Breast epithelium (tissue), 4 donors: ENCODE data around the gene C1QC. TPM values are rescaled to one million over a fixed set of nuclear protein-coding genes. Genes with fewer than 3 reads are reported as not detected.

Experiments
- DNase-seq, 2 donors: peaks; one replicate each; pipeline ENCODE4 v3.0.0-alpha.2; 2019; ENCODE audit warnings: low spot score in 2 of 2
- H3K27ac ChIP-seq, 2 donors: fragments of 200-600 bp; sonication (generic) in 1 of 2; one replicate each; pipeline ENCODE4 v1.5.1; 2016 to 2019; ENCODE audit warnings: mild to moderate bottlenecking in 1 of 2
- H3K27me3 ChIP-seq, 2 donors: fragments of 200-600 bp; sonication (generic) in 1 of 2; one replicate each; pipeline versions ENCODE4 v1.5.1 to v1.6.0; 2017 to 2019; ENCODE audit warnings: control low read depth in 1 of 2, mild to moderate bottlenecking in 1 of 2
- H3K36me3 ChIP-seq: fragments of 200-600 bp; one replicate; pipeline ENCODE4 v1.5.1; 2019
- H3K4me1 ChIP-seq, 2 donors: fragments of 200-600 bp; sonication (generic); one replicate each; pipeline ENCODE4 v1.5.1; 2016 to 2019; ENCODE audit warnings: control low read depth in 1 of 2
- H3K4me3 ChIP-seq, 3 donors: fragments of 200-600 bp; sonication (generic); 1 replicate in 2 of 3; 2 replicates in 1 of 3; pipeline ENCODE4 v1.5.1; 2016 to 2019; ENCODE audit warnings: mild to moderate bottlenecking in 3 of 3, moderate library complexity in 2 of 3
- H3K9me3 ChIP-seq, 2 donors: fragments of 200-600 bp; sonication (generic) in 1 of 2; one replicate each; pipeline ENCODE4 v1.5.1; 2016 to 2019; ENCODE audit warnings: control low read depth in 1 of 2
- CTCF ChIP-seq, 3 donors: fragments of 450-650 bp; IDR thresholded peaks; one replicate each; pipeline ENCODE4 v1.5.1; 2016 to 2017; ENCODE audit warnings: antibody characterized with exemption in 3 of 3, mild to moderate bottlenecking in 3 of 3, moderate library complexity in 3 of 3
- POLR2A ChIP-seq: fragments of 450-650 bp; IDR thresholded peaks from one replicate; pipeline ENCODE4 v1.6.1; 2016; ENCODE audit warnings: antibody characterized with exemption, mild to moderate bottlenecking, moderate library complexity
- POLR2AphosphoS5 ChIP-seq, 3 donors: sonication (generic); formaldehyde crosslinking; IDR thresholded peaks; one replicate each; pipeline ENCODE4 v1.6.1; 2017; ENCODE audit warnings: antibody characterized with exemption in 3 of 3
- intact Hi-C: fragments of 100-400 bp; cut with DNase I; formaldehyde crosslinking; loops from one replicate; pipeline ENCODE4 v1.15.1; 2023; ENCODE audit warnings: low total_unique reads
- total RNA-seq, 3 donors: library from RNA; depleted of rRNA; stranded (reverse); fragments of >200 nt; gene quantifications; one replicate each; pipeline ENCODE4 v1.1.0, GENCODE V29; 2016

Gene C1QC
- total RNA-seq, 3 donors from 2014 or later = 76.4 to 385 (median 113) TPM

- Histone ChIP-seq H3K4me3 (no peak overlapping the region), H3K36me3 (no peaks in the 10 kb centered on the region), H3K9me3 (no peaks in the 10 kb centered on the region), H3K4me1 (no peaks in the 10 kb centered on the region), H3K27me3 (peaks cover 0 to 88% of the 10 kb centered on the region in 2 donors), H3K27ac (no peak overlapping the region)
- TF ChIP-seq CTCF (IDR thresholded peaks at IDR 0.05) (no peak), POLR2AphosphoS5 (IDR thresholded peaks at IDR 0.05) (no peak), POLR2A (no peak)
- intact Hi-C loops = no loop called here
- no peak for DNase-seq
Measured at GRCh38 chr1:22616571-22616970, 26.9 kb upstream of the C1QC start.

- no peaks in the 10 kb centered on the region for H3K9me3 ChIP-seq
- no peaks in the 10 kb centered on the region for H3K36me3 ChIP-seq
- no peak for DNase-seq
- peaks cover 0 to 83% of the 10 kb centered on the region in 2 donors for H3K27me3 ChIP-seq
- TF ChIP-seq POLR2A = no peak
- no peak for TF ChIP-seq POLR2AphosphoS5 (IDR thresholded peaks at IDR 0.05)
- no peak for TF ChIP-seq CTCF (IDR thresholded peaks at IDR 0.05)
- H3K27ac ChIP-seq = no peak overlapping the region
- intact Hi-C loops = no loop called here
- no peaks in the 10 kb centered on the region for H3K4me1 ChIP-seq
- H3K4me3 ChIP-seq = no peak overlapping the region
Measured at GRCh38 chr1:22618056-22618455, 25.4 kb upstream of the C1QC start.

GRCh38 chr1:22619252-22619651 lies 24.2 kb upstream of the C1QC start:
- intact Hi-C loops = no loop called here
- Histone ChIP-seq H3K36me3 (no peaks in the 10 kb centered on the region), H3K27me3 (peaks cover 0 to 84% of the 10 kb centered on the region in 2 donors), H3K4me3 (no peak overlapping the region), H3K4me1 (no peaks in the 10 kb centered on the region), H3K27ac (no peak overlapping the region), H3K9me3 (no peaks in the 10 kb centered on the region)
- no peak for DNase-seq
- TF ChIP-seq CTCF (IDR thresholded peaks at IDR 0.05) (no peak), POLR2AphosphoS5 (IDR thresholded peaks at IDR 0.05) (no peak), POLR2A (no peak)

GRCh38 chr1:22619798-22620197 lies 23.6 kb upstream of the C1QC start:
- intact Hi-C loops = no loop called here
- peaks cover 0 to 85% of the 10 kb centered on the region in 2 donors for H3K27me3 ChIP-seq
- TF ChIP-seq CTCF (IDR thresholded peaks at IDR 0.05) (no peak), POLR2A (no peak), POLR2AphosphoS5 (IDR thresholded peaks at IDR 0.05) (no peak)
- H3K27ac ChIP-seq = no peak overlapping the region
- H3K4me3 ChIP-seq = no peak overlapping the region
- no peak for DNase-seq
- no peaks in the 10 kb centered on the region for H3K9me3 ChIP-seq
- H3K4me1 ChIP-seq = no peaks in the 10 kb centered on the region
- no peaks in the 10 kb centered on the region for H3K36me3 ChIP-seq

GRCh38 chr1:22621761-22622160 lies 21.7 kb upstream of the C1QC start:
- intact Hi-C loops = no loop called here
- Histone ChIP-seq H3K27me3 (peaks cover 0 to 85% of the 10 kb centered on the region in 2 donors), H3K4me1 (no peaks in the 10 kb centered on the region), H3K9me3 (no peaks in the 10 kb centered on the region), H3K27ac (no peak overlapping the region), H3K4me3 (no peak overlapping the region), H3K36me3 (no peaks in the 10 kb centered on the region)
- no peak for DNase-seq
- TF ChIP-seq POLR2AphosphoS5 (IDR thresholded peaks at IDR 0.05) (no peak), CTCF (IDR thresholded peaks at IDR 0.05) (no peak), POLR2A (no peak)
